B cell (primary cell): ENCODE data around the gene UPF1.

Experiments used
- EZH2 ChIP-seq: IDR thresholded peaks from 2 replicates; pipeline ENCODE4 v1.6.1; 2012; ENCODE audit warnings: borderline replicate concordance, low read depth, mild to moderate bottlenecking, moderate library complexity, low read length; ENCODE audit not compliant: insufficient read depth, poor library complexity, severe bottlenecking
- TF ChIP-seq, protein P1 (sequence below): fragments of 200-600 bp; IDR thresholded peaks from one replicate; pipeline ENCODE4 v1.8.0; 2022; ENCODE audit warnings: antibody characterized with exemption, mild to moderate bottlenecking

DNA sequence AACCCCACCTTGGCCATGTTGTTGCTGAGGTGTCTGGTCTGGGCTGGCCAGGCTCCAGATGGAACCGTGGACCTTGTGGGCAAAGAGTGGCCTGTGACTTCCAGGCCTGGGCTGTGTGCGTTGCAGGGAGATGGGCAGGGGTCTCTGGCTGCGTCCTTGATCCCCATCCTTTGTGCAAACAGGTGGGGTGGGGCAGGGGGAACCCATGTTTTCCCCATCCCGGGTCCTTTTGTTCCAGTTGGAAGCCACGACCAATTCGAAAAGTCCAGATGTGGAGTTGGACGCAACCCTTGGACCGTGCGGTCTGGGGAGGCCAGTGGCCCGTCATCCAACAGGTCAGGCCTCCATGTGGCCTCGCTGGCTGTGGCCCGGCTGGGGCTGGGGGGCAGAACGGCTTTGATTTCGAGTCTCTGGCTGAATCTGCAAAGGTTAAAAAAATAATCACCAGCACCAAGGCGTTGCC lies 27.6 kb upstream of the UPF1 start:
- TF ChIP-seq, protein P1, sequence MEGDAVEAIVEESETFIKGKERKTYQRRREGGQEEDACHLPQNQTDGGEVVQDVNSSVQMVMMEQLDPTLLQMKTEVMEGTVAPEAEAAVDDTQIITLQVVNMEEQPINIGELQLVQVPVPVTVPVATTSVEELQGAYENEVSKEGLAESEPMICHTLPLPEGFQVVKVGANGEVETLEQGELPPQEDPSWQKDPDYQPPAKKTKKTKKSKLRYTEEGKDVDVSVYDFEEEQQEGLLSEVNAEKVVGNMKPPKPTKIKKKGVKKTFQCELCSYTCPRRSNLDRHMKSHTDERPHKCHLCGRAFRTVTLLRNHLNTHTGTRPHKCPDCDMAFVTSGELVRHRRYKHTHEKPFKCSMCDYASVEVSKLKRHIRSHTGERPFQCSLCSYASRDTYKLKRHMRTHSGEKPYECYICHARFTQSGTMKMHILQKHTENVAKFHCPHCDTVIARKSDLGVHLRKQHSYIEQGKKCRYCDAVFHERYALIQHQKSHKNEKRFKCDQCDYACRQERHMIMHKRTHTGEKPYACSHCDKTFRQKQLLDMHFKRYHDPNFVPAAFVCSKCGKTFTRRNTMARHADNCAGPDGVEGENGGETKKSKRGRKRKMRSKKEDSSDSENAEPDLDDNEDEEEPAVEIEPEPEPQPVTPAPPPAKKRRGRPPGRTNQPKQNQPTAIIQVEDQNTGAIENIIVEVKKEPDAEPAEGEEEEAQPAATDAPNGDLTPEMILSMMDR, result no peak
- TF ChIP-seq EZH2, result no peak
